GM19467 (cell line): Measurements from ENCODE around the gene PRR19.
"Not testable (repeated sequence)": the region's sequence is repeated elsewhere in the genome, so short reads cannot be mapped to it uniquely, and the experiment has no call there.

Experiments used
- ATAC-seq: cut with Tn5 transposase; IDR thresholded peaks from one replicate; pipeline ENCODE4 v1.9.1; 2021; ENCODE audit warnings: mild to moderate bottlenecking, moderate library complexity; ENCODE audit not compliant: unreplicated experiment

PRR19 gene

GRCh38 chr19:42301646-42302203, at the start of gene PRR19:
Gene PRR19 (plus strand): TSS chr19:42302132. CDS start chr19:42309585, 7,453 bp downstream.
- no peak for ATAC-seq

GRCh38 chr19:42252365-42253244, 49.3 kb upstream of the PRR19 start:
- ATAC-seq: no peak

- no peak for ATAC-seq
Measured at GRCh38 chr19:42253245-42254088, 48.5 kb upstream of the PRR19 start.

GRCh38 chr19:42254089-42254849, 47.7 kb upstream of the PRR19 start:
- no peak for ATAC-seq

GRCh38 chr19:42254850-42255765, 46.8 kb upstream of the PRR19 start, which contains the start of gene ERF:
Gene ERF (minus strand): TSS chr19:42255128. CDS start chr19:42254999, 129 bp downstream.
- ATAC-seq: peak; percentile 65

- ATAC-seq: no peak
Measured at GRCh38 chr19:42255766-42256745, 45.9 kb upstream of the PRR19 start.

- not testable (repeated sequence) for ATAC-seq
Measured at GRCh38 chr19:42257842-42258241, 44.1 kb upstream of the PRR19 start.

GRCh38 chr19:42261763-42262162, 40.2 kb upstream of the PRR19 start:
- no peak for ATAC-seq

- not testable (repeated sequence) for ATAC-seq
Measured at GRCh38 chr19:42266105-42266504, 35.8 kb upstream of the PRR19 start.

GRCh38 chr19:42266928-42267603, 34.9 kb upstream of the PRR19 start:
- not testable (repeated sequence) for ATAC-seq

- ATAC-seq: no peak
Measured at GRCh38 chr19:42267644-42268141, 34.2 kb upstream of the PRR19 start.

GRCh38 chr19:42268142-42268703, 33.7 kb upstream of the PRR19 start:
- ATAC-seq: peak; percentile 52

- ATAC-seq: peak; percentile 77
Measured at GRCh38 chr19:42268704-42269477, 33.0 kb upstream of the PRR19 start, which contains the start of gene CIC. Gene CIC (plus strand): TSS chr19:42269252. CDS start chr19:42271784, 2,532 bp downstream.

- ATAC-seq: no peak
Measured at GRCh38 chr19:42269478-42270345, 32.2 kb upstream of the PRR19 start.

GRCh38 chr19:42270346-42271044, 31.4 kb upstream of the PRR19 start:
- ATAC-seq: no peak
